DOHH2 (cell line): ENCODE data around the gene CACNA2D3.

Experiments used
- H3F3A ChIP-seq: fragments of 200-600 bp; sonication (generic), shearing (Covaris generic); 2 replicates; pipeline ENCODE4 v1.6.0; 2016; ENCODE audit warnings: antibody characterized with exemption, mild to moderate bottlenecking; ENCODE audit not compliant: control insufficient read depth, insufficient read depth
- H3K27ac ChIP-seq: fragments of 200-600 bp; sonication (generic); 2 replicates; pipeline ENCODE4 v1.5.1; 2014; ENCODE audit warnings: low read depth, mild to moderate bottlenecking, low read length, moderate library complexity
- H3K27me3 ChIP-seq: fragments of 200-600 bp; sonication (generic); 2 replicates; pipeline ENCODE4 v1.6.1; 2014; ENCODE audit warnings: mild to moderate bottlenecking, low read length, mixed read lengths; ENCODE audit not compliant: control insufficient read depth
- H3K36me3 ChIP-seq: fragments of 200-600 bp; sonication (generic); 2 replicates; pipeline ENCODE4 v1.6.1; 2014; ENCODE audit warnings: mild to moderate bottlenecking, low read length, moderate library complexity, mixed read lengths; ENCODE audit not compliant: control insufficient read depth
- H3K4me1 ChIP-seq: fragments of 200-600 bp; sonication (generic); 2 replicates; pipeline ENCODE4 v1.6.1; 2014; ENCODE audit warnings: mild to moderate bottlenecking, low read length, mixed read lengths; ENCODE audit not compliant: control insufficient read depth
- H3K4me2 ChIP-seq: fragments of 200-600 bp; sonication (generic); 2 replicates; pipeline ENCODE4 v1.6.0; 2014; ENCODE audit warnings: mild to moderate bottlenecking, low read length, moderate library complexity
- H3K4me3 ChIP-seq: fragments of 200-600 bp; sonication (generic); 2 replicates; pipeline ENCODE4 v1.5.1; 2014; ENCODE audit warnings: mild to moderate bottlenecking, low read length, mixed read lengths
- H3K79me2 ChIP-seq: fragments of 200-600 bp; sonication (generic); 2 replicates; pipeline ENCODE4 v1.6.1; 2014; ENCODE audit warnings: mild to moderate bottlenecking, low read length, mixed read lengths; ENCODE audit not compliant: control insufficient read depth
- H3K9me2 ChIP-seq: fragments of 200-600 bp; sonication (generic); replicated peaks from 2 replicates; pipeline ENCODE4 v1.6.1; 2014; ENCODE audit warnings: mild to moderate bottlenecking, low read length, mixed read lengths; ENCODE audit not compliant: control insufficient read depth
- H3K9me3 ChIP-seq: fragments of 200-600 bp; sonication (generic); 2 replicates; pipeline ENCODE4 v1.6.1; 2014; ENCODE audit warnings: antibody characterized with exemption, low read length, mixed read lengths; ENCODE audit not compliant: control insufficient read depth, insufficient read depth
- H4K20me1 ChIP-seq: fragments of 200-600 bp; sonication (generic); 2 replicates; pipeline ENCODE4 v1.6.0; 2014; ENCODE audit warnings: low read depth, mild to moderate bottlenecking, antibody characterized with exemption, low read length, moderate library complexity; ENCODE audit not compliant: control insufficient read depth, insufficient read depth
- CTCF ChIP-seq: fragments of 200-600 bp; sonication (generic); IDR thresholded peaks from one replicate; pipeline ENCODE4 v1.5.1; 2014; ENCODE audit warnings: antibody characterized with exemption, mild to moderate bottlenecking, low read depth, low read length; ENCODE audit not compliant: poor library complexity, severe bottlenecking
- EZH2phosphoT487 ChIP-seq: fragments of 200-600 bp; sonication (generic); IDR thresholded peaks from 2 replicates; pipeline ENCODE4 v1.6.1; 2017; ENCODE audit warnings: borderline replicate concordance, mild to moderate bottlenecking, antibody characterized with exemption, low read length, moderate library complexity, mixed read lengths

CACNA2D3 gene

GRCh38 chr3:54432975-54433374, 310.6 kb downstream of the CACNA2D3 start:
- H4K20me1 ChIP-seq = no peaks in the 10 kb centered on the region
- H3K9me3 ChIP-seq = no peaks in the 10 kb centered on the region
- no peaks in the 10 kb centered on the region for H3K9me2 ChIP-seq
- no peaks in the 10 kb centered on the region for H3K27me3 ChIP-seq
- no peaks in the 10 kb centered on the region for H3K36me3 ChIP-seq
- no peaks in the 10 kb centered on the region for H3K79me2 ChIP-seq
- no peaks in the 10 kb centered on the region for H3K4me1 ChIP-seq
- H3K4me2 ChIP-seq = no peak overlapping the region
- H3K4me3 ChIP-seq = no peak overlapping the region
- no peak for TF ChIP-seq CTCF
- no peak overlapping the region for H3K27ac ChIP-seq
- H3F3A ChIP-seq = no peaks in the 10 kb centered on the region

- TF ChIP-seq CTCF = no peak
- no peak for TF ChIP-seq EZH2phosphoT487
- Histone ChIP-seq H3K9me3 (no peaks in the 10 kb centered on the region), H3F3A (no peaks in the 10 kb centered on the region), H4K20me1 (no peaks in the 10 kb centered on the region), H3K4me2 (no peak overlapping the region), H3K27me3 (no peaks in the 10 kb centered on the region), H3K36me3 (no peaks in the 10 kb centered on the region), H3K79me2 (no peaks in the 10 kb centered on the region), H3K9me2 (no peaks in the 10 kb centered on the region), H3K4me1 (no peaks in the 10 kb centered on the region), H3K27ac (no peak overlapping the region), H3K4me3 (no peak overlapping the region)
Observed at GRCh38 chr3:54433846-54434245, 311.5 kb downstream of the CACNA2D3 start.

GRCh38 chr3:54434756-54435155, 312.4 kb downstream of the CACNA2D3 start:
- TF ChIP-seq EZH2phosphoT487 (no peak), CTCF (no peak)
- Histone ChIP-seq H3K4me2 (no peak overlapping the region), H3K4me3 (no peak overlapping the region), H3F3A (no peaks in the 10 kb centered on the region), H3K79me2 (no peaks in the 10 kb centered on the region), H3K27ac (no peak overlapping the region), H3K36me3 (no peaks in the 10 kb centered on the region), H3K9me3 (no peaks in the 10 kb centered on the region), H3K4me1 (no peaks in the 10 kb centered on the region), H3K27me3 (no peaks in the 10 kb centered on the region), H3K9me2 (no peaks in the 10 kb centered on the region), H4K20me1 (no peaks in the 10 kb centered on the region)

- no peaks in the 10 kb centered on the region for H3K9me2 ChIP-seq
- no peak overlapping the region for H3K4me2 ChIP-seq
- H3K36me3 ChIP-seq = no peaks in the 10 kb centered on the region
- H3K9me3 ChIP-seq = no peaks in the 10 kb centered on the region
- H3K4me3 ChIP-seq = no peak overlapping the region
- H3K27ac ChIP-seq = no peak overlapping the region
- H3F3A ChIP-seq = no peaks in the 10 kb centered on the region
- H3K4me1 ChIP-seq = no peaks in the 10 kb centered on the region
- no peaks in the 10 kb centered on the region for H4K20me1 ChIP-seq
- H3K27me3 ChIP-seq = no peaks in the 10 kb centered on the region
- H3K79me2 ChIP-seq = no peaks in the 10 kb centered on the region
- TF ChIP-seq CTCF (no peak), EZH2phosphoT487 (no peak)
Observed at GRCh38 chr3:54437271-54437670, 314.9 kb downstream of the CACNA2D3 start.
